NCI-H524 (cell line): ENCODE measurements around the gene RAB11FIP2.
"Not testable (repeated sequence)": the region's sequence is repeated elsewhere in the genome, so short reads cannot be mapped to it uniquely, and the experiment has no call there.

ENCODE experiments used
- DNase-seq, 2 experiments: peaks; one replicate each; lab custom pipeline; 2025; lab: John Stamatoyannopoulos, UW

Gene RAB11FIP2, protein sequence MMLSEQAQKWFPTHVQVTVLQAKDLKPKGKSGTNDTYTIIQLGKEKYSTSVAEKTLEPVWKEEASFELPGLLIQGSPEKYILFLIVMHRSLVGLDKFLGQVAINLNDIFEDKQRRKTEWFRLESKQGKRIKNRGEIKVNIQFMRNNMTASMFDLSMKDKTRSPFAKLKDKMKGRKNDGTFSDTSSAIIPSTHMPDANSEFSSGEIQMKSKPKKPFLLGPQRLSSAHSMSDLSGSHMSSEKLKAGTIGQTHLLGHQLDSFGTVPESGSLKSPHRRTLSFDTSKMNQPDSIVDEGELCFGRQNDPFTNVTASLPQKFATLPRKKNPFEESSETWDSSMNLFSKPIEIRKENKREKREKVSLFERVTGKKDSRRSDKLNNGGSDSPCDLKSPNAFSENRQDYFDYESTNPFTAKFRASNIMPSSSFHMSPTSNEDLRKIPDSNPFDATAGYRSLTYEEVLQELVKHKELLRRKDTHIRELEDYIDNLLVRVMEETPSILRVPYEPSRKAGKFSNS

DNA sequence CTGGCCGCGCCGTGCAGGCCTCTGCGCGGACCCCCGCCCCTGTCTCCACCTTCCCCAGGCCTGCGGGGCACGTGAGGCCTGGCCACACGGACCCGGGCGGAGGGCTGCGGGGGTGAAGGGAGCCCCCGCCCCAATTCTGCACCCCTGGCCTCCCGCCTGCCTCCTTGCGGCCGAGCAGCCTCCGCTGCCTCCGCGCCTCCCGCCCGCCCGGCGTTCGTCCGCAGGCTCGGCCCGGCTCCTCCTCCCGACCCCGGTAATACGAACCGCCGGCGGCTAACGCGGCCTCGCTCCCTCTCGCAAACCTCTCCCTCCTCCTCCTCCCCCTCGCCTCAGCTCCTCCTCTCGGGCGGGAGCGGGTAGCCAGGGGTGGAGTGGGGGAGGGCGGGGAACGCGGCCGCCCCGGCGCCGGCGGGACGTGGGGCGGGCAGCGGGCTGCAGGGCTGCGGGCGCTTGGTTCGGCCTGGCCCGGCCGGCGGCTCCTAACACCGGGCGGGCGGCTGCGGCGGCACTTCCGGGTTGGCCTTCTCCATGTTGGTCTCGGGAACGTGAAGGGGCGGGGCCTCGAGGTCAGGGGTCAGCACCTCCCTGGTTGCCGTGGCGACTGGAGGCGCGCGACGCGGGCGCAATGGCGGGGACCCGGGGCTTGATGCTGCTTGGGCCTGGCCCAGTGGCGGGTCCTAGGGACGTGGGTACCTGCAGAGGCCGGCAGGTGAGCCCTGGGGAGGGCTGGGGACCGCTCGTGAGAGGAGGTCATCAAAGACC lies at the start of gene RAB11FIP2:
Gene RAB11FIP2, minus strand, starts transcription at position 547 of the 762 bp plus-strand sequence. CDS start 778 bp downstream, outside the sequence.
- DNase-seq: peak; percentile 66 to 68

DNA sequence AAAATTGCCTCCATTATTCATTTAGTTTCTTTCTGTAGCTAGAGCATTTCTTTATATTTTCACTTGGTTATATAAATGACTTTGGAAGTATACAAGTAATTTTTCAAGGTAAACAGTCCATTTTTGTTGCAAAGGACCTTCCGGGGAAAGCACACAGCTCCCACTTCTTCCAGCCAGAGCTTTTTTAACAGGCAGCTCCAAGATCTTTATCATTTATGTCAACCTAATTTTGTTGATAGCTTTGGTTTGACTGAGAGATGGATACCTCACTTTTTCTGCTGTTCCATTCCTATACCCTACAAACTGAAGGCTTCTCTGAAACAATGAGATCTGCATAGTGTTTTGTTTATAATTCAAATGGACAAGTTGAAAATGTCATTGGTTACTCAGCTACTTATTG lies 49.3 kb upstream of the RAB11FIP2 start:
- no peak for DNase-seq

DNA sequence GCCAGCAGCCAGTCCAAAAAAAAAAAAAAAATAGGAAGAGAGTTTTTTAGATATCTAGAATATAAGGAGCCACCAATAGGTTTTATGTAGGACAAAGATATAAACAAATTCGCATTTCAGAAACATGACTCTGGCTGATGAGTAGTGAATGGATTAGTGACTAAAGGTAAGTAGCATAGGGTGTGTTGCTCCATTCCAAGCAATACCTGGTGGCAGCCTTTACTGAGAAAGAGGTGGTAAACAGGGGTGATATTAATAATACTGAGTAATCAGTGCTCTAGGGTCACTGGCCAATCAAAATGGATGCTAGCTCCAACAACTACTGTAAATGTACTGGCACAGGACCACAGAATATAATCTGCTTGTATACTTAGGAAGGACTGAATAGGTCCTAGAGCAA lies 45.5 kb upstream of the RAB11FIP2 start:
- no peak for DNase-seq

DNA sequence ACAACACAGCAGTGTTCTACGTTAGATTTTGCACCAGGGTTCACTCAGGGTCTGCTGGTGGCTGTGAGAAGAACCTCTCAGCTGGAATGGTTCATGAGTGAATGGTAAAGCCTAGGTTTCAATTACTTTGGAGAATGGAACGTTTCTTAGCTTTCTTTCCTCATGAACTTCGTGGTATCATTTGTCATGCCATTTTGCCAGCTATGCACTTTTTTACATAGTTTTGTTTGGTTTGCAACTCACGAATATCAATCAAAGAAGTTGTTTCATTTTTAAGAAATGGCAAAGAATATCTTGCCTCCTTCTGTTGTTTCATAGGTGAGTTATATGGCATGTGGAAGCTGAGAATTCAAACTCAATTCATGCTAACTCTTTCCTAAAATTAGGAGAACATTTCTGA lies 34.1 kb upstream of the RAB11FIP2 start:
- no peak for DNase-seq

DNA sequence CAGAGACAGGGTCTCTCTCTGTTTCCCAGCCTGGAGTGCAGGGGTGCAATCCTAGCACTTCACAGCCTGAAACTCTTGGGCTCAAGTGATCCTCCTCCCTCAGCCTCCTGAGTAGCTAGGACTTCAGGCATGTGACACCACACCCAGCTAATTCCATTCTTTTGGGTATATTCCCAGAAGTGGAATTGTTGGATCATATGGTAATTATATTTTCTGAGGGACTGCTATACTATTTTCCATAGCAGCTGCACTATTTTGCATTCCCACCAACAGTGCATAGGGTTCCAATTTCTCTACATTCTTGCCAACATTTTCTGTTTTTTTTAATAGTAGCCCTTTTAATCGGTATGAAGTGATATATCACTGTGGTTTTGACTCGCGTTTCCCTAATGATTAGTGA lies 30.0 kb upstream of the RAB11FIP2 start:
- no peak for DNase-seq

DNA sequence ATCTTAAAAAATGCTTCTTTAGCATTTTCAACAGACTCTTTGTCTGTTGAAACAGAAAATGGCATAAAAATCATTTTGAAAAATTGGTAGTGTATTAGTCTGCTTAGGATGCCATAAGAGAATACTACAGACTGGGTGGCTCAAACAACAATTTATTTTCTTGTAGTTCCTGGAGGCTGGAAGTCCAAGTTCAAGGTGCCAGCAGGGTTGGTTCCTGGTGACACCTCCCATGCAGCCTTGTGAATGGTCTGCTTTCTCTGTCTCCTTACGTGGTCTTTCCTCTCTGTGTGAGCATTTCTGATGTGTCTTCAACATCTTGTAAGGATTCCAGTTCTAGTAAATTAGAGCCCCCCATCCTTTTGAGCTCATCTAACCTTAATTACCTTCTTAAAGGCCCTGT lies 26.1 kb upstream of the RAB11FIP2 start:
- DNase-seq: no peak

DNA sequence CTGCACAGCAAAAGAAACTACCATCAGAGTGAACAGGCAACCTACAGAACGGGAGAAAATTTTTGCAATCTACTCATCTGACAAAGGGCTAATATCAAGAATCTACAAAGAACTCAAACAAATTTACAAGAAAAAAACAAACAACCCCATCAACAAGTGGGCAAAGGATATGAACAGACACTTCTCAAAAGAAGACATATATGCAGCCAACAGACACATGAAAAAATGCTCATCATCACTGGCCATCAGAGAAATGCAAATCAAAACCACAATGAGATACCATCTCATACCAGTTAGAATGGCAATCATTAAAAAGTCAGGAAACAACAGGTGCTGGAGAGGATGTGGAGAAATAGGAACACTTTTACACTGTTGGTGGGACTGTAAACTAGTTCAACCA lies 20.6 kb upstream of the RAB11FIP2 start:
- not testable (repeated sequence) for DNase-seq

DNA sequence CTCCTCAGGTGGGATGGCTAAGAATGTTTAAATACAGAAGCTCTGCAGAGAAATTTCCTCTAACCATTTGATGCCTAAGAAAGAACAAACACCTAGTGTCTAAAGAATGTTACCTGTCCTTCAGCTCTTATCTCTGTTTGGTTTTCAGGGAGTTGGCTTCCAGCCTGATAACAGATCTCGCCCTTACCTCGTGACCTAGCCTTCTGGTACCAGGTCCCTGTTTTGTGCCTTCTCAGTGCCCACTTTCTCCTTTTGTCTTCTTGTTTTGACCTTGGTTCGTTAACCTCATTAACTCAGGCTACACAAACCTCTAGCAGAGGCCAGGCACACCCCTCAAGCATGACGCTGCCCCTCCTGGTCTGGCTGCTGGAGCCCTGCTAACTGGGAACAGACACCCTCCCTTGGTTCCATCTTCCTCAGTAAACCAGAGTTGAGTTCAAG lies 16.1 kb upstream of the RAB11FIP2 start:
- no peak for DNase-seq

DNA sequence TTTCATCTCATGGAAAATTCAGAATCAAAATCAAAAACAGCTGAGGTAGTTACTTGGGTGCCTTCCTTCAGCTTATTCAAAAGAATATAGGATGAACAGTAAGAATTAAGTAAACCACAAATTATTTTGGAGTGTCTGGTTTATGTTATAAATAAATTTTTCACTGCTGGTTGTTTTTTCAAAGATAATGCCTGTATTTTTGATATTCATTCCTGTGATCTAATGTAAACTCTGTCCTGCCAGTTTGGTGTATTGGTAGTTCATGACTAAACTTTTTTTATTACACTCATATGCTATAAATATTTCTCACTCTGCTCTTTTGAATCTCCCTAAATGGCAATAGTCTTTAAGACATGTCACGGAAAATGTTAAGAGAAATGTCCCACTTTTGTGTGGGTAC lies 11.6 kb upstream of the RAB11FIP2 start:
- no peak for DNase-seq

DNA sequence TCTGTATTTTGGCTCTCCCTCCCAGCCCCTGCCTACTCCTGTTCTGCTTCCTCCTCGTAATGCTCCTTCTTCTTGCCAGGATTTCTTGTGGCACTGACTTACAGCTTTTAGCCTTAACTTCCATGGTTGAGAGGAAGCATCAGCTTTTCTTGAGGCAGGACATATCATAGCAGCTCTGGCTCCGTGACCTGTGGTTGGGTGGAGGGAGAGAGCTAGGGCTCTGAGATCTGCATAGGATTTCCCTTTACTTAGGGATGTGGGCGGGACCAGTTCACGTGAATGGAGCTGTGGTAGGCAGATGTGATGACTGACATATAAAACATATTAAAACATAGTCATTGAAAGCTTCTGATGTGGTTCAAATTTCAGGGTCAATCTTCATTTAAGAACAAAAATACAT lies 10.6 kb upstream of the RAB11FIP2 start:
- no peak for DNase-seq

DNA sequence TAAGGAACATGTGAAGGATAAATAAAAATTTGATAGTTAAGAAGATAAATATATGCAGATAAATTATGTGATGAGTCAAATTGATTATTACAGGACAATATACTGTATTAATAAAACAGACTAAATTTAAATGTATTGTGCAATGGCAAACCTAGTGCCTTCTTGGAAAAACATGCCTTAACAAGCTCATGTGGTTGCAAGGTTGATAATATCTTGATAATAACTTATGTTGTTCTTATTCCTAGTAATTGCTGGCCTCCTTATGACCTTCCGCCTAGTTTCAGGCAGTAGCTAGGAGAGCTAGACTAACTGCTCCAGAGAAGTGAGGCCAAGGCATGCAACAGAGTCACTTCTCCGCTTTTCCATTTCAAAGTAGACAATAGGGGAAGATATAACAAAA lies 7.6 kb upstream of the RAB11FIP2 start:
- DNase-seq: no peak

DNA sequence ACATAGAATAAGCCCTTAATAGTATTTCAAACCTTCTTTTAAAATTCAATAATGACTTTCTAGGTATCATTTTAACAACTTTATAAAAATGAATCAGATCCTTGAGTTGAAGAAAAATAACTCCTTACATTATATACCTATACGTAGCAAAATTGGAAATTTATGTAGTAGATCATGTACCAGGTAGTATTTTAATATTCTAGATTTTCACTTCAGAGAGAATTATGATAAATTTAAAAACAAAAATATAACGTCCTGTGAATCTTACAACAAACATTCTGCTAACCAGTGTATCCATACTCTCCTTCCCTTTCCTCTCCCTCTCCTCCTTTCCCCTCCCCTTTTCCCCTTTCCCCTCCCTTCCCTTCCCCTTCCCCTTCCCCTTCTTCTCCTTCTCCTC lies 6.1 kb upstream of the RAB11FIP2 start:
- no peak for DNase-seq

DNA sequence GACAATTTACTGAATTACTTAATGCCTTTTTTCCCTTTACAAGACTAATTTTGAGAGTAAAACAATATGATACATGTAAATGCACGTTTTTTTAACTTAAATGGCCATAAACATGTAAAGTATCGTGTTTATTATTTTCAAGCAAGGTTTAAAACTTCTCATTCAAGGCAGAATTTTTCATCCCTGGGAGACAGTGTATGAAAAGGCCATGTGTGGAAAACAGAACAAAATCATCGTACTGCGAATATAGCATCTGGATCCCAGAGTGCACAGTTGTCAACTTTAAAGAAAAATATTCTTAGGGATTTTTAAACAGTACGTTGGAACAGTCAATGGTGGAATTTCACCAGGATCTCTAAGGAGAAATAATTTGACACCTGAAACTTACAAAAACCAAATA lies 1.1 kb upstream of the RAB11FIP2 start:
- no peak for DNase-seq

DNA sequence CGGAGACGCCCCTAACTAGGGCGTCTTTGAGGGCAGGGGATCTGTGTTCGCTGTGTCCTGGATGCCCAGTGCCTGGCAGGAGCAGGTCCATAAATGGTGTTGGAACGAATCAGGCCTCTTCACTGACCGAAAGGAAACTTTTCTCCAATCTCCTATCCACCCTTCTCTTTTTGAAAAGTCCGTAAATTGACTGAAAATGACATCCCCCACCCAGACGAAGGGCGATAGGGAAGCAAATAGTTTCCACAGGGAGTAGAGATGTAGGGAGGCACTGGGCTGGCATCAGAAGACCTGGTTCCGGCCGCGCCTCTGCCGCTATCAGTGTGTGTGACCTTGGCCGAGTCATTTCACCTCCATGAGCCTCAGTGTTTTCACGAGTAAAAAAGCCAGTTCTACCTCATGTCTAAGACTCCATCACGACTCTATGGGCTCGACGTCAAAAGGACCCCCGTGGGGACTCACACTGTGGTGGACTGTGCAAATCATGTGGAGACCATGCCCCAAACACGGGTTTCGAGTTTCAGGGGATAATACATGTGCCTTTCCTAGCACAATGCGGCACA lies 497 bp upstream of the RAB11FIP2 start:
- DNase-seq: no peak

DNA sequence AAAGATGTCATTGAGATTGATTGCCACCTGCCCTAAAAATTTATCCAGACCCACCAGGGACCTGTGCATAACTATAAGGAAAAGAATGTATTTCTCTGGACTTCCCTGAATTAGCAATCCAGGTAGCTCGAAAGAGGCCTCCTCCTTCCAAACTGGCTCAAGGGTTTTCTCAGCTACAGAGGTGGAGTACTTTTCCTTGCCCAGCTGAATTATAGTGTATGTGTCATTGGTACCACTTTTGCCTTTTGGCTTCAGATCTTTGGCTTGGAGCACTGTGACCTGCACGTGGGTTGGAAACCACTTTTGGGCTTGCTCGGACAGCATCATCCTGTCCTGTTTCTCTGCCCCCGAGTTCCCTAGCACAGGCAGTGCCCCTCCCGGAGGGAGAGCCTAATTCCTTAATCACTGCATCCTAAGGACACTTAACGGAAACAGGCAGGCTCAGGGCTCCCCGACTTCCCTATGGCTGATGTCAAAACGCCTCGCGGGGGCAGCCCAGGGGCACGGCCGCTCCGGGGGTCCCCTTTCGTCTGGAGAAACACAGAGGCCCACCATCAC lies 825 bp downstream of the RAB11FIP2 start:
- peak in 1 of 2 experiments; percentile 42 for DNase-seq

DNA sequence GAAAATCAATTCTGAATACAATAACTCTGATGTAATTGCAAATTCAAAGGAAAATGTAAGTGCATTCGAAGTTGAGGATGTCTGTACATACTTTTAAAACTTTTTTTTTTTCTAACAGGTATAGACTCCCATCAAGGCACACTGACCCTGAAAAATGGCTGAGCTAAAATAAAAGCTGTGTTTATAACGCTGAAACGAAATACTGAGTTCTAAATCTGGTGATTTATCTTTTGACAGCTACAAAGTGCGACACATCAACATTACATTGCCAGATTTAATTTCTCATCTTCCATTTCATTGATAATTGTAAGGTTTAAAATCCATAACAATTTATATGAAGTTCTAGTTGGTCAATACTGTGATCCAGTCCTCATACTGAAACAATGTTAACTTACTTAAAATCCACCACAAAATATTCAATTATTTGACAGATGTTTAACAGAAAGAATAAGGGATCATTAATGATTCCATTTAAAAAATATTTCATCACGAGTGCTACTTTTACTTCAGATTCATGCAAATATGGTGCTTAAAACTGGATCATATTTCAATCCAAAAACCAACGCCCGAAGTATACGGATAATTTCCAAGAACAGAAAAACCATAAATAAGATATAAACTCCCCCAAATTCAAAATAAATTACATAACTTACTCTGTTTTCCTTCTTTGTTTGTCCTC lies 1.4 kb downstream of the RAB11FIP2 start:
- DNase-seq: no peak

DNA sequence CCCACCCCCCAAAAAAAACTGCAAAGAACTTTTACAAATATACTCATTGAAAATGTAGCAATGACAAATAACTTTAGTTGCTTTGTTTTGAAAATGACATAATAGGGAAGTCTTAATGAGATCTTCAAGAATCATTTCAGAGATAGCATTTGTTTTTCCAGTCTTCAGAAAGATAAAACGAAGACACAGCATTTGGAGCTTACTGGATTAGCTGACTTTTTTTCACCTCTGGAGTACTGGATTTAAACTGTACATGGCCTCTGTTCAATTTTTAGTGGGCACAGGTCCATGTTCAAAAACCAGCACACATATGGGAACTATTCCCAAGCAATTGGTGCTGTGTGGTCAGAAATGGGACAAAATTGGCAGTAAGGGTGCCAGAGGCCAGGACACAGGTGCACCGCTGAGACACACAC lies 3.9 kb downstream of the RAB11FIP2 start:
- peak in 1 of 2 experiments; percentile 28 for DNase-seq

DNA sequence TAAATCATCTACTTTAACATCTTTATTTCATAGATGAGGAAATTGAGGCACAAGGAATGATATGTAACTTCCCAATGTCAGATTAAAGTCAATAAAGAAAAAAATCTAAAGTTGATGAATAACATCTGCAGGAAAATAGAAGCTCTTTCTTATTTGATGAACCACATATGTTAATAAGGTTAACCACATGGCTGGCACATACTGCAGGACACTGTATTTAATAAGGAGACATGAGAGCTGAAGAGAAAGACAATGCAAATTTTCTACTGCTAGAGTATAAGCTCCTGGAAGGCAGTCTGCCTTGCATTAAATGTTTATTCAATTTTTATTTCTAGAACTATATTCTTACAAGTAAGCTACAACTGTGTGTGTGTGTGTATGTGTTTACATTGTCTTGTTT lies 4.4 kb downstream of the RAB11FIP2 start:
- peak in 1 of 2 experiments; percentile 1 for DNase-seq

DNA sequence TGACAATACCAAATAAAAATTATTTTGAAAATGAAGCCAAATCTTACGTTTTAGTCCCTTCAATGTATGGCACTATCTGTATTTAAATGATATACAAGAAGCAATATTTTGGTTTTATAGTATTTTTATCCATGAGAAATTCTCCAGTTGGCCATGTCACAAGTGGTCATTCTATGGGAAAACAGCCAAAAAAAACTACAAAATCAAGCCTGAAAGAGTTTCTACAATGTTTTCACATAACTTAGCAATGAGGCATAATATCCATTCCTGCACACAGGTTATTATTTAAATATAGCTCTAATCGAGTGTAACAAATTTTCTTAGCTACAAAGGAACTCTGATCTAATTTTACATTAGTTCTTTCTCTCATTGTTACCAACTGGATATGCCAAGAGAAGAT lies 5.4 kb downstream of the RAB11FIP2 start:
- no peak for DNase-seq

DNA sequence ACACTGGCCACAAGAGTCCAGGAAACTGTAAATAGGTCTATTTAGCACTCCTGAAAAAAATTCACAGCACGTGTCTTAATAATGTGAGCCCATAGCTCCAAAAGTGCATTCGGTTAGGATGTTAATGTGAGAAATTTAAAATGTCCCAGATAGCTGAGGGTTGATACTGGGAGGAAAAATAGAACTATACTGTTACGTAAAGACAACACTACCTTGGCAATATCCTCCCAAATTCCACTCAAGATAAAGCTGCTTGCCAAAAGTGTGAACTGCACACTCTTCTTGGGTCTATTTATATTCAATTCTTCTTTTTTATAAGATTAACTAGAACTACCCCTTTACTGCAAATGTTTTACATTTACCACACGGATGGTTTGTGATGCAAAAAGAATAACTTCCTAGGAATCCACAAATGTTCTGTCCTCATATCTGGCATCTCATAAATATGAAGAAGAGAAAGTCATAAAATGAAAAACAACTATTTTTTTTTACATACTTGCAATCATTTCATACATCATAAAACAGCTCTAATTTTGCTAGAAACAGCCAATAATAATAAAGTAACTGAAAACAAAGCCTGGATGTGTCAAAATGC lies 10.4 kb downstream of the RAB11FIP2 start:
- no peak for DNase-seq

DNA sequence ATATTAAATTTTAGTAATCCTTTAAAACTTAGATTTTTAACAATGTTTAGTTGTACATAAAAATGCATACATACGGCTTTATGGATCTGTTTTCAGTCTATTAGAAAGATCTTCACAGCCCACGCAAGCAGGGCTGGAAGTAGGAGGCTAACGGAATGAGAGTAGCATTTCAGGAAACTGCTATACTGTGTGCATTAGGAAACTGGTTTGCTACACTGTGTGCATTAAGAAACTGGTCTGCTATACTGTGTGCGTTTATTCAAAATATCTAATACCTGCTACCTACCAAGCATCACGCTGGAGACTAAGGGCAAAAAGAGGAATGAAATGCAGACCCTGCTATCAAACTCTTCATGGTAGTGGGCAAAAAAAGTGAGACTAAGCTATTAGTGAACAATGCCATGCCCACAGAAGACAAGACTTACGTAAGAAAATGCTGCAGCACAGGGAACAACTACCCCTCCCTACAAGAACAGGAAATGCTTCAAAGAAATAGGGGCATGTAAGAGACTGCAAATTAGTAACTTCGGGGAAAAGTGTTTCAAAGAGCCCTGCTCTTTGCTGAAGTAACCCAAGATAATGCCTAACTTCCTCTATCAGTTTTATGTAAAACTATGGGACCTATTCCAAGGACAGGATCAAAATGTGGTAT lies 11.3 kb downstream of the RAB11FIP2 start:
- no peak for DNase-seq
